Ecto neural progenitor cell (in vitro differentiated cells): ENCODE data around the gene NELFE.
"Not testable (repeated sequence)": the region's sequence is repeated elsewhere in the genome, so short reads cannot be mapped to it uniquely, and the experiment has no call there.

Source experiments
- DNase-seq: peaks from one replicate; pipeline ENCODE4 v3.0.0-alpha.2; 2018; ENCODE audit warnings: low spot score

NELFE gene

GRCh38 chr6:31958741-31959739 lies at the start of gene NELFE, which contains the start of gene SKIC2:
Gene NELFE (minus strand): TSS chr6:31958971. CDS start chr6:31958446, 525 bp downstream.
Gene SKIC2 (plus strand): TSS chr6:31959175. CDS start chr6:31959193, 18 bp downstream.
- peak; percentile 97 for DNase-seq

- DNase-seq, result not testable (repeated sequence)
Observed at GRCh38 chr6:32008037-32008436, 49.3 kb upstream of the NELFE start.

GRCh38 chr6:32007086-32007485 lies 48.3 kb upstream of the NELFE start:
- not testable (repeated sequence) for DNase-seq

- not testable (repeated sequence) for DNase-seq
Observed at GRCh38 chr6:32005991-32006529, 47.3 kb upstream of the NELFE start.

GRCh38 chr6:32005538-32005880 lies 46.7 kb upstream of the NELFE start:
- DNase-seq, result not testable (repeated sequence)

GRCh38 chr6:32004864-32005537 lies 46.2 kb upstream of the NELFE start:
- not testable (repeated sequence) for DNase-seq

- not testable (repeated sequence) for DNase-seq
Observed at GRCh38 chr6:32004393-32004792, 45.6 kb upstream of the NELFE start.

- not testable (repeated sequence) for DNase-seq
Observed at GRCh38 chr6:32003301-32003700, 44.5 kb upstream of the NELFE start.

GRCh38 chr6:32002546-32003268 lies 43.9 kb upstream of the NELFE start:
- DNase-seq, result not testable (repeated sequence)

GRCh38 chr6:31996385-31996784 lies 37.6 kb upstream of the NELFE start:
- DNase-seq, result not testable (repeated sequence)

GRCh38 chr6:31994421-31994820 lies 35.6 kb upstream of the NELFE start:
- DNase-seq, result not testable (repeated sequence)

- not testable (repeated sequence) for DNase-seq
Observed at GRCh38 chr6:31989363-31989762, 30.6 kb upstream of the NELFE start.

- not testable (repeated sequence) for DNase-seq
Observed at GRCh38 chr6:31981744-31982143, 23.0 kb upstream of the NELFE start, which contains the start of gene C4A. Gene C4A (plus strand): TSS chr6:31982057. CDS start chr6:31982108, 51 bp downstream.

GRCh38 chr6:31980998-31981397 lies 22.2 kb upstream of the NELFE start:
- DNase-seq, result not testable (repeated sequence)

- DNase-seq, result not testable (repeated sequence)
Observed at GRCh38 chr6:31980195-31980876, 21.6 kb upstream of the NELFE start.

GRCh38 chr6:31979238-31979898 lies 20.6 kb upstream of the NELFE start:
- DNase-seq, result no peak

- no peak for DNase-seq
Observed at GRCh38 chr6:31978831-31979230, 20.1 kb upstream of the NELFE start.

- no peak for DNase-seq
Observed at GRCh38 chr6:31977816-31978431, 19.2 kb upstream of the NELFE start.

- not testable (repeated sequence) for DNase-seq
Observed at GRCh38 chr6:31976065-31976464, 17.3 kb upstream of the NELFE start.
